ENCODE results near the gene TSR1.

- no peak for TF ChIP-seq POLR2AphosphoS5 (IDR thresholded peaks at IDR 0.05)
- no peak for TF ChIP-seq CTCF (IDR thresholded peaks at IDR 0.05)
- TF ChIP-seq POLR2A (IDR thresholded peaks at IDR 0.05) = no peak
These were observed 18.1 kb upstream of the TSR1 start for GRCh38 chr17:2354311-2354710.

Measured in sigmoid colon (tissue), 4 donors.